ENCODE results near the gene B3GNT8.
"Not testable (repeated sequence)": the region's sequence is repeated elsewhere in the genome, so short reads cannot be mapped to it uniquely, and the experiment has no call there.

Gene B3GNT8

GRCh38 chr19:41436674-41436951 is 9.4 kb upstream of the B3GNT8 start:
- no peak for DNase-seq (ENCODE audit: low spot score)

GRCh38 chr19:41435936-41436673 is 8.9 kb upstream of the B3GNT8 start:
- no peak for DNase-seq (ENCODE audit: low spot score)

- not testable (repeated sequence) for DNase-seq (ENCODE audit: low spot score)
Measured at GRCh38 chr19:41435376-41435775, 8.2 kb upstream of the B3GNT8 start.

GRCh38 chr19:41434450-41434849 is 7.3 kb upstream of the B3GNT8 start:
- DNase-seq (ENCODE audit: low spot score): no peak

GRCh38 chr19:41433171-41433570 is 6.0 kb upstream of the B3GNT8 start:
- DNase-seq (ENCODE audit: low spot score): no peak

- no peak for DNase-seq (ENCODE audit: low spot score)
Measured at GRCh38 chr19:41431426-41432386, 4.5 kb upstream of the B3GNT8 start.

- DNase-seq (ENCODE audit: low spot score): no peak
Measured at GRCh38 chr19:41430922-41431321, 3.7 kb upstream of the B3GNT8 start.

- DNase-seq (ENCODE audit: low spot score): no peak
Measured at GRCh38 chr19:41428481-41428859, 1.3 kb upstream of the B3GNT8 start.

- no peak for DNase-seq (ENCODE audit: low spot score)
Measured at GRCh38 chr19:41427647-41428480, 690 bp upstream of the B3GNT8 start.

GRCh38 chr19:41426116-41426841 is 895 bp downstream of the B3GNT8 start:
- no peak for DNase-seq (ENCODE audit: low spot score)

- DNase-seq (ENCODE audit: low spot score): no peak
Measured at GRCh38 chr19:41425174-41426115, 1.7 kb downstream of the B3GNT8 start.

GRCh38 chr19:41424335-41425173 is 2.6 kb downstream of the B3GNT8 start:
- DNase-seq (ENCODE audit: low spot score): no peak

GRCh38 chr19:41422955-41423354 is 4.2 kb downstream of the B3GNT8 start:
- no peak for DNase-seq (ENCODE audit: low spot score)

- DNase-seq (ENCODE audit: low spot score): no peak
Measured at GRCh38 chr19:41422456-41422855, 4.7 kb downstream of the B3GNT8 start.

- no peak for DNase-seq (ENCODE audit: low spot score)
Measured at GRCh38 chr19:41421973-41422372, 5.2 kb downstream of the B3GNT8 start.

- DNase-seq (ENCODE audit: low spot score): no peak
Measured at GRCh38 chr19:41421314-41421713, 5.9 kb downstream of the B3GNT8 start.

- no peak for DNase-seq (ENCODE audit: low spot score)
Measured at GRCh38 chr19:41420101-41420880, 6.9 kb downstream of the B3GNT8 start.

- no peak for DNase-seq (ENCODE audit: low spot score)
Measured at GRCh38 chr19:41416194-41416674, 10.9 kb downstream of the B3GNT8 start.

GRCh38 chr19:41415154-41415571 is 12.0 kb downstream of the B3GNT8 start:
- DNase-seq (ENCODE audit: low spot score): no peak
